ENCODE results near the gene MAML2.

DNA sequence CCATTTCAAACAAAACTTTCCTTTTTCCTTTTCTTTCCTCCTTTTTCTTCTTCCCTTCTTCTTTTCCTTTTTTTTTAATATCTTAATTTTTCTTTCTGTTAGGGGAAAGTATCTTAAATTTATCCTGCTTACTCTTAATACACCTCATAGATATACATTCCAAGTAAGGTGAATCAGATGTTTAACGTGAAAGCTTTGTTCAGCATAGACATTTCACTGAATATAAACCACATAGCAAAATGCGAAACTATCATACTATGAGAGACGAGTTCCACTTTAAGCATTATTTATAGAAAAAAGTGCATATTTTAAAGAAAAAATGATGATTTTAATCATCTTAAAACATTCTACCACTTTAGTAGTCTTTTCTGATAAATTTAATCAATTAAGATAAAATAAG is 281.3 kb downstream of the MAML2 start:
- TF ChIP-seq, protein P1, sequence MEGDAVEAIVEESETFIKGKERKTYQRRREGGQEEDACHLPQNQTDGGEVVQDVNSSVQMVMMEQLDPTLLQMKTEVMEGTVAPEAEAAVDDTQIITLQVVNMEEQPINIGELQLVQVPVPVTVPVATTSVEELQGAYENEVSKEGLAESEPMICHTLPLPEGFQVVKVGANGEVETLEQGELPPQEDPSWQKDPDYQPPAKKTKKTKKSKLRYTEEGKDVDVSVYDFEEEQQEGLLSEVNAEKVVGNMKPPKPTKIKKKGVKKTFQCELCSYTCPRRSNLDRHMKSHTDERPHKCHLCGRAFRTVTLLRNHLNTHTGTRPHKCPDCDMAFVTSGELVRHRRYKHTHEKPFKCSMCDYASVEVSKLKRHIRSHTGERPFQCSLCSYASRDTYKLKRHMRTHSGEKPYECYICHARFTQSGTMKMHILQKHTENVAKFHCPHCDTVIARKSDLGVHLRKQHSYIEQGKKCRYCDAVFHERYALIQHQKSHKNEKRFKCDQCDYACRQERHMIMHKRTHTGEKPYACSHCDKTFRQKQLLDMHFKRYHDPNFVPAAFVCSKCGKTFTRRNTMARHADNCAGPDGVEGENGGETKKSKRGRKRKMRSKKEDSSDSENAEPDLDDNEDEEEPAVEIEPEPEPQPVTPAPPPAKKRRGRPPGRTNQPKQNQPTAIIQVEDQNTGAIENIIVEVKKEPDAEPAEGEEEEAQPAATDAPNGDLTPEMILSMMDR (IDR thresholded peaks at IDR 0.05) = no peak
- TF ChIP-seq POLR2A (IDR thresholded peaks at IDR 0.05) = no peak
